ENCODE measurements around the gene PLEKHG4B. TPM values are rescaled to one million over a fixed set of nuclear protein-coding genes. Genes with fewer than 3 reads are reported as not detected.

Gene PLEKHG4B
- total RNA-seq, 5 donors from 2014 or later (not counting 1 experiment from before 2014, with no cell fraction given): 0.06 to 0.09 TPM; not detected in 3

- ATAC-seq (replicated peaks in 1 of 4) (no peak), DNase-seq (no peak)
- Mint-ChIP-seq H3K36me3 (no peaks in the 10 kb centered on the region), H3K9me3 (peaks cover 0 to 3% (median 0%) of the 10 kb centered on the region in 3 donors), H3K4me1 (no peaks in the 10 kb centered on the region), H3K27ac (no peak overlapping the region), H3K4me3 (no peak overlapping the region), H3K27me3 (peaks cover 0 to 18% of the 10 kb centered on the region in 2 donors)
- WGBS (ENCODE audit: insufficient coverage): 75% methylated on average over 6 of the region's 13 CpGs
- Histone ChIP-seq H3K36me3 (ENCODE audit: control insufficient read depth in 2 of 2, extremely low read depth in 1 of 2, insufficient read depth in 1 of 2, low read length in 1 of 2) (no peaks in the 10 kb centered on the region), H3K27ac (ENCODE audit: low read length) (no peak overlapping the region), H3K4me1 (ENCODE audit: control insufficient read depth in 1 of 2, extremely low read depth in 1 of 2, insufficient read depth in 2 of 2, low read length in 2 of 2) (no peaks in the 10 kb centered on the region), H3K9me3 (no peaks in the 10 kb centered on the region), H3K27me3 (replicated peaks in 1 of 2; ENCODE audit: control insufficient read depth in 2 of 2, extremely low read depth in 1 of 2, insufficient read depth in 2 of 2, low read length in 1 of 2) (peaks cover 0 to 15% of the 10 kb centered on the region in 2 experiments), H3K4me3 (ENCODE audit: control insufficient read depth in 1 of 2, extremely low read depth in 1 of 2, low read length in 1 of 2) (no peak overlapping the region)
- CTCF ChIA-PET: no interaction called here
- POLR2A ChIA-PET: no interaction called here
These were observed 13.6 kb downstream of the PLEKHG4B start for GRCh38 chr5:105504-106070.

- POLR2A ChIA-PET: no interaction called here
- Mint-ChIP-seq H3K4me1 (no peaks in the 10 kb centered on the region), H3K27ac (no peak overlapping the region), H3K9me3 (peaks cover 0 to 6% (median 0%) of the 10 kb centered on the region in 3 donors), H3K36me3 (no peaks in the 10 kb centered on the region), H3K27me3 (peaks cover 0 to 18% of the 10 kb centered on the region in 2 donors), H3K4me3 (no peak overlapping the region)
- no peak for ATAC-seq (replicated peaks in 1 of 4)
- CTCF ChIA-PET: no interaction called here
- Histone ChIP-seq H3K4me3 (ENCODE audit: control insufficient read depth in 1 of 2, extremely low read depth in 1 of 2, low read length in 1 of 2) (no peak overlapping the region), H3K4me1 (ENCODE audit: control insufficient read depth in 1 of 2, extremely low read depth in 1 of 2, insufficient read depth in 2 of 2, low read length in 2 of 2) (no peaks in the 10 kb centered on the region), H3K36me3 (ENCODE audit: control insufficient read depth in 2 of 2, extremely low read depth in 1 of 2, insufficient read depth in 1 of 2, low read length in 1 of 2) (no peaks in the 10 kb centered on the region), H3K9me3 (no peaks in the 10 kb centered on the region), H3K27me3 (replicated peaks in 1 of 2; ENCODE audit: control insufficient read depth in 2 of 2, extremely low read depth in 1 of 2, insufficient read depth in 2 of 2, low read length in 1 of 2) (peaks cover 0 to 20% of the 10 kb centered on the region in 2 experiments), H3K27ac (ENCODE audit: low read length) (no peak overlapping the region)
- 78% methylated on average over 13 of the region's 13 CpGs for WGBS (ENCODE audit: insufficient coverage)
- no peak for DNase-seq
These were observed 14.6 kb downstream of the PLEKHG4B start for GRCh38 chr5:106587-106986.

GRCh38 chr5:107526-107925, 15.6 kb downstream of the PLEKHG4B start:
- Histone ChIP-seq H3K27ac (ENCODE audit: low read length) (no peak overlapping the region), H3K4me3 (ENCODE audit: control insufficient read depth in 1 of 2, extremely low read depth in 1 of 2, low read length in 1 of 2) (no peak overlapping the region), H3K9me3 (no peaks in the 10 kb centered on the region), H3K36me3 (ENCODE audit: control insufficient read depth in 2 of 2, extremely low read depth in 1 of 2, insufficient read depth in 1 of 2, low read length in 1 of 2) (no peaks in the 10 kb centered on the region), H3K4me1 (ENCODE audit: control insufficient read depth in 1 of 2, extremely low read depth in 1 of 2, insufficient read depth in 2 of 2, low read length in 2 of 2) (no peaks in the 10 kb centered on the region), H3K27me3 (replicated peaks in 1 of 2; ENCODE audit: control insufficient read depth in 2 of 2, extremely low read depth in 1 of 2, insufficient read depth in 2 of 2, low read length in 1 of 2) (peaks cover 0 to 20% of the 10 kb centered on the region in 2 experiments)
- peaks cover 0 to 6% (median 0%) of the 10 kb centered on the region in 3 donors for H3K9me3 Mint-ChIP-seq
- no peak overlapping the region for H3K4me3 Mint-ChIP-seq
- POLR2A ChIA-PET: no interaction called here
- H3K4me1 Mint-ChIP-seq: no peaks in the 10 kb centered on the region
- H3K36me3 Mint-ChIP-seq: no peaks in the 10 kb centered on the region
- 75% methylated on average over 6 of the region's 6 CpGs for WGBS (ENCODE audit: insufficient coverage)
- peaks cover 0 to 16% of the 10 kb centered on the region in 2 donors for H3K27me3 Mint-ChIP-seq
- ATAC-seq (replicated peaks in 1 of 4) (no peak), DNase-seq (no peak)
- CTCF ChIA-PET: no interaction called here
- no peak overlapping the region for H3K27ac Mint-ChIP-seq

- H3K4me1 ChIP-seq (ENCODE audit: control insufficient read depth in 1 of 2, extremely low read depth in 1 of 2, insufficient read depth in 2 of 2, low read length in 2 of 2): no peaks in the 10 kb centered on the region
- DNase-seq: no peak
- H3K4me3 ChIP-seq (ENCODE audit: control insufficient read depth in 1 of 2, extremely low read depth in 1 of 2, low read length in 1 of 2): no peak overlapping the region
- POLR2A ChIA-PET: no interaction called here
- peaks cover 0 to 25% of the 10 kb centered on the region in 2 experiments for H3K27me3 ChIP-seq (replicated peaks in 1 of 2; ENCODE audit: control insufficient read depth in 2 of 2, extremely low read depth in 1 of 2, insufficient read depth in 2 of 2, low read length in 1 of 2)
- no peaks in the 10 kb centered on the region for H3K36me3 Mint-ChIP-seq
- WGBS (ENCODE audit: insufficient coverage): 94% methylated on average over 14 of the region's 14 CpGs
- ATAC-seq (replicated peaks in 1 of 4): no peak
- H3K36me3 ChIP-seq (ENCODE audit: control insufficient read depth in 2 of 2, extremely low read depth in 1 of 2, insufficient read depth in 1 of 2, low read length in 1 of 2): no peaks in the 10 kb centered on the region
- H3K9me3 Mint-ChIP-seq: peaks cover 0 to 6% (median 0%) of the 10 kb centered on the region in 3 donors
- no peaks in the 10 kb centered on the region for H3K4me1 Mint-ChIP-seq
- CTCF ChIA-PET: no interaction called here
- no peak overlapping the region for H3K27ac ChIP-seq (ENCODE audit: low read length)
- H3K27ac Mint-ChIP-seq: no peak overlapping the region
- no peaks in the 10 kb centered on the region for H3K9me3 ChIP-seq
- no peak overlapping the region for H3K4me3 Mint-ChIP-seq
- peaks cover 3 to 15% of the 10 kb centered on the region in 2 donors for H3K27me3 Mint-ChIP-seq
These were observed 17.9 kb downstream of the PLEKHG4B start for GRCh38 chr5:109826-110225.

GRCh38 chr5:110270-110888, 18.4 kb downstream of the PLEKHG4B start:
- Mint-ChIP-seq H3K36me3 (no peaks in the 10 kb centered on the region), H3K4me3 (no peak overlapping the region), H3K27ac (no peak overlapping the region), H3K4me1 (no peaks in the 10 kb centered on the region), H3K27me3 (peaks cover 4 to 18% of the 10 kb centered on the region in 2 donors), H3K9me3 (peaks cover 0 to 6% (median 0%) of the 10 kb centered on the region in 3 donors)
- Histone ChIP-seq H3K4me1 (ENCODE audit: control insufficient read depth in 1 of 2, extremely low read depth in 1 of 2, insufficient read depth in 2 of 2, low read length in 2 of 2) (no peaks in the 10 kb centered on the region), H3K9me3 (no peaks in the 10 kb centered on the region), H3K36me3 (ENCODE audit: control insufficient read depth in 2 of 2, extremely low read depth in 1 of 2, insufficient read depth in 1 of 2, low read length in 1 of 2) (no peaks in the 10 kb centered on the region), H3K4me3 (ENCODE audit: control insufficient read depth in 1 of 2, extremely low read depth in 1 of 2, low read length in 1 of 2) (no peak overlapping the region), H3K27me3 (replicated peaks in 1 of 2; ENCODE audit: control insufficient read depth in 2 of 2, extremely low read depth in 1 of 2, insufficient read depth in 2 of 2, low read length in 1 of 2) (peaks cover 0 to 25% of the 10 kb centered on the region in 2 experiments), H3K27ac (ENCODE audit: low read length) (no peak overlapping the region)
- ChIA-PET CTCF (no interaction called here), POLR2A (no interaction called here)
- ATAC-seq (replicated peaks in 1 of 4) (no peak), DNase-seq (no peak)
- WGBS (ENCODE audit: insufficient coverage): 92% methylated on average over 26 of the region's 26 CpGs

- ATAC-seq (replicated peaks in 1 of 4) (no peak), DNase-seq (no peak)
- POLR2A ChIA-PET: no interaction called here
- Mint-ChIP-seq H3K4me3 (no peak overlapping the region), H3K36me3 (no peaks in the 10 kb centered on the region), H3K9me3 (peaks cover 0 to 6% (median 0%) of the 10 kb centered on the region in 3 donors), H3K4me1 (no peaks in the 10 kb centered on the region), H3K27ac (no peak overlapping the region), H3K27me3 (peaks cover 4 to 23% of the 10 kb centered on the region in 2 donors)
- CTCF ChIA-PET: no interaction called here
- Histone ChIP-seq H3K9me3 (no peaks in the 10 kb centered on the region), H3K4me3 (ENCODE audit: control insufficient read depth in 1 of 2, extremely low read depth in 1 of 2, low read length in 1 of 2) (no peak overlapping the region), H3K36me3 (ENCODE audit: control insufficient read depth in 2 of 2, extremely low read depth in 1 of 2, insufficient read depth in 1 of 2, low read length in 1 of 2) (no peaks in the 10 kb centered on the region), H3K27ac (ENCODE audit: low read length) (no peak overlapping the region), H3K27me3 (replicated peaks in 1 of 2; ENCODE audit: control insufficient read depth in 2 of 2, extremely low read depth in 1 of 2, insufficient read depth in 2 of 2, low read length in 1 of 2) (peaks cover 0 to 25% of the 10 kb centered on the region in 2 experiments), H3K4me1 (ENCODE audit: control insufficient read depth in 1 of 2, extremely low read depth in 1 of 2, insufficient read depth in 2 of 2, low read length in 2 of 2) (no peaks in the 10 kb centered on the region)
- WGBS (ENCODE audit: insufficient coverage): 97% methylated on average over 4 of the region's 5 CpGs
These were observed 19.2 kb downstream of the PLEKHG4B start for GRCh38 chr5:111171-111570.
